OCI-LY3 (cell line): ENCODE results near the gene ZNF346.

Experiments
- CTCF ChIP-seq: fragments of 200-600, 300-600 bp; sonication (generic); IDR thresholded peaks from 2 replicates; pipeline ENCODE4 v1.5.1; 2014; ENCODE audit warnings: antibody characterized with exemption, low read length, low read depth
- EZH2phosphoT487 ChIP-seq: fragments of 200-600 bp; shearing (Covaris generic); IDR thresholded peaks from 2 replicates; pipeline ENCODE4 v1.6.1; 2018; ENCODE audit warnings: antibody characterized with exemption, mixed run types, low read depth

- TF ChIP-seq CTCF (no peak), EZH2phosphoT487 (no peak)
Observed at GRCh38 chr5:177103523-177104253, 81.2 kb downstream of the ZNF346 start.
